DOHH2 (cell line): ENCODE data around the gene CHERP.

Experiments
- H3F3A ChIP-seq: fragments of 200-600 bp; sonication (generic), shearing (Covaris generic); 2 replicates; pipeline ENCODE4 v1.6.0; 2016; ENCODE audit warnings: antibody characterized with exemption, mild to moderate bottlenecking; ENCODE audit not compliant: control insufficient read depth, insufficient read depth
- H3K27ac ChIP-seq: fragments of 200-600 bp; sonication (generic); 2 replicates; pipeline ENCODE4 v1.5.1; 2014; ENCODE audit warnings: low read depth, mild to moderate bottlenecking, low read length, moderate library complexity
- H3K27me3 ChIP-seq: fragments of 200-600 bp; sonication (generic); 2 replicates; pipeline ENCODE4 v1.6.1; 2014; ENCODE audit warnings: mild to moderate bottlenecking, low read length, mixed read lengths; ENCODE audit not compliant: control insufficient read depth
- H3K36me3 ChIP-seq: fragments of 200-600 bp; sonication (generic); 2 replicates; pipeline ENCODE4 v1.6.1; 2014; ENCODE audit warnings: mild to moderate bottlenecking, low read length, moderate library complexity, mixed read lengths; ENCODE audit not compliant: control insufficient read depth
- H3K4me1 ChIP-seq: fragments of 200-600 bp; sonication (generic); 2 replicates; pipeline ENCODE4 v1.6.1; 2014; ENCODE audit warnings: mild to moderate bottlenecking, low read length, mixed read lengths; ENCODE audit not compliant: control insufficient read depth
- H3K4me2 ChIP-seq: fragments of 200-600 bp; sonication (generic); 2 replicates; pipeline ENCODE4 v1.6.0; 2014; ENCODE audit warnings: mild to moderate bottlenecking, low read length, moderate library complexity
- H3K4me3 ChIP-seq: fragments of 200-600 bp; sonication (generic); 2 replicates; pipeline ENCODE4 v1.5.1; 2014; ENCODE audit warnings: mild to moderate bottlenecking, low read length, mixed read lengths
- H3K79me2 ChIP-seq: fragments of 200-600 bp; sonication (generic); 2 replicates; pipeline ENCODE4 v1.6.1; 2014; ENCODE audit warnings: mild to moderate bottlenecking, low read length, mixed read lengths; ENCODE audit not compliant: control insufficient read depth
- H3K9me2 ChIP-seq: fragments of 200-600 bp; sonication (generic); replicated peaks from 2 replicates; pipeline ENCODE4 v1.6.1; 2014; ENCODE audit warnings: mild to moderate bottlenecking, low read length, mixed read lengths; ENCODE audit not compliant: control insufficient read depth
- H3K9me3 ChIP-seq: fragments of 200-600 bp; sonication (generic); 2 replicates; pipeline ENCODE4 v1.6.1; 2014; ENCODE audit warnings: antibody characterized with exemption, low read length, mixed read lengths; ENCODE audit not compliant: control insufficient read depth, insufficient read depth
- H4K20me1 ChIP-seq: fragments of 200-600 bp; sonication (generic); 2 replicates; pipeline ENCODE4 v1.6.0; 2014; ENCODE audit warnings: low read depth, mild to moderate bottlenecking, antibody characterized with exemption, low read length, moderate library complexity; ENCODE audit not compliant: control insufficient read depth, insufficient read depth
- EZH2phosphoT487 ChIP-seq: fragments of 200-600 bp; sonication (generic); IDR thresholded peaks from 2 replicates; pipeline ENCODE4 v1.6.1; 2017; ENCODE audit warnings: borderline replicate concordance, mild to moderate bottlenecking, antibody characterized with exemption, low read length, moderate library complexity, mixed read lengths
- TF ChIP-seq, protein P1 (sequence below): fragments of 200-600 bp; sonication (generic); IDR thresholded peaks from one replicate; pipeline ENCODE4 v1.5.1; 2014; ENCODE audit warnings: antibody characterized with exemption, mild to moderate bottlenecking, low read depth, low read length; ENCODE audit not compliant: poor library complexity, severe bottlenecking

The CHERP gene

GRCh38 chr19:16535381-16535780, 6.9 kb downstream of the CHERP start:
- H3K4me2 ChIP-seq = no peak overlapping the region
- no peaks in the 10 kb centered on the region for H3K9me2 ChIP-seq
- peaks cover 68% of the 10 kb centered on the region for H3K79me2 ChIP-seq
- H3K27me3 ChIP-seq = no peaks in the 10 kb centered on the region
- no peak overlapping the region for H3K27ac ChIP-seq
- H4K20me1 ChIP-seq = peaks cover 13% of the 10 kb centered on the region
- no peak for TF ChIP-seq EZH2phosphoT487
- TF ChIP-seq, protein P1, sequence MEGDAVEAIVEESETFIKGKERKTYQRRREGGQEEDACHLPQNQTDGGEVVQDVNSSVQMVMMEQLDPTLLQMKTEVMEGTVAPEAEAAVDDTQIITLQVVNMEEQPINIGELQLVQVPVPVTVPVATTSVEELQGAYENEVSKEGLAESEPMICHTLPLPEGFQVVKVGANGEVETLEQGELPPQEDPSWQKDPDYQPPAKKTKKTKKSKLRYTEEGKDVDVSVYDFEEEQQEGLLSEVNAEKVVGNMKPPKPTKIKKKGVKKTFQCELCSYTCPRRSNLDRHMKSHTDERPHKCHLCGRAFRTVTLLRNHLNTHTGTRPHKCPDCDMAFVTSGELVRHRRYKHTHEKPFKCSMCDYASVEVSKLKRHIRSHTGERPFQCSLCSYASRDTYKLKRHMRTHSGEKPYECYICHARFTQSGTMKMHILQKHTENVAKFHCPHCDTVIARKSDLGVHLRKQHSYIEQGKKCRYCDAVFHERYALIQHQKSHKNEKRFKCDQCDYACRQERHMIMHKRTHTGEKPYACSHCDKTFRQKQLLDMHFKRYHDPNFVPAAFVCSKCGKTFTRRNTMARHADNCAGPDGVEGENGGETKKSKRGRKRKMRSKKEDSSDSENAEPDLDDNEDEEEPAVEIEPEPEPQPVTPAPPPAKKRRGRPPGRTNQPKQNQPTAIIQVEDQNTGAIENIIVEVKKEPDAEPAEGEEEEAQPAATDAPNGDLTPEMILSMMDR = no peak
- peaks cover 17% of the 10 kb centered on the region for H3K4me1 ChIP-seq
- no peaks in the 10 kb centered on the region for H3F3A ChIP-seq
- no peak overlapping the region for H3K4me3 ChIP-seq
- peaks cover 98% of the 10 kb centered on the region for H3K36me3 ChIP-seq
- no peaks in the 10 kb centered on the region for H3K9me3 ChIP-seq

GRCh38 chr19:16532440-16533234, 9.6 kb downstream of the CHERP start:
- Histone ChIP-seq H3K36me3 (peaks cover 98% of the 10 kb centered on the region), H3K4me2 (no peak overlapping the region), H3K4me1 (no peaks in the 10 kb centered on the region), H4K20me1 (peaks cover 5% of the 10 kb centered on the region; the same call in 1 of the 2 replicates), H3K4me3 (no peak overlapping the region), H3F3A (no peaks in the 10 kb centered on the region), H3K9me3 (no peaks in the 10 kb centered on the region), H3K27ac (no peak overlapping the region), H3K27me3 (no peaks in the 10 kb centered on the region), H3K9me2 (no peaks in the 10 kb centered on the region), H3K79me2 (peaks cover 46% of the 10 kb centered on the region)
- no peak for TF ChIP-seq EZH2phosphoT487
- TF ChIP-seq, protein P1 = no peak

- TF ChIP-seq, protein P1 = no peak
- TF ChIP-seq EZH2phosphoT487 = no peak
- Histone ChIP-seq H3K4me2 (no peak overlapping the region), H3K9me3 (no peaks in the 10 kb centered on the region), H3F3A (no peaks in the 10 kb centered on the region), H3K4me1 (no peaks in the 10 kb centered on the region), H3K9me2 (no peaks in the 10 kb centered on the region), H4K20me1 (peaks cover 3% of the 10 kb centered on the region), H3K4me3 (no peak overlapping the region), H3K27ac (no peak overlapping the region), H3K36me3 (peaks cover 97% of the 10 kb centered on the region), H3K27me3 (no peaks in the 10 kb centered on the region), H3K79me2 (peaks cover 43% of the 10 kb centered on the region)
Measured at GRCh38 chr19:16531380-16531669, 10.9 kb downstream of the CHERP start.
